HG03442 (cell line): ENCODE data around the gene FAM200C.

Source experiments
- ATAC-seq: cut with Tn5 transposase; IDR thresholded peaks from one replicate; pipeline ENCODE4 v1.9.1; 2021; ENCODE audit warnings: mild to moderate bottlenecking, moderate library complexity; ENCODE audit not compliant: unreplicated experiment

FAM200C gene

GRCh38 chr5:160419458-160420330 is 19.8 kb upstream of the FAM200C start:
- peak; percentile 20 for ATAC-seq

- ATAC-seq = peak; percentile 66
Observed at GRCh38 chr5:160418561-160419457, 19.0 kb upstream of the FAM200C start, which contains the start of gene SLU7. Gene SLU7, minus strand, starts transcription at chr5:160419081. Its CDS starts 3,787 bp downstream, at chr5:160415294.

- ATAC-seq = no peak
Observed at GRCh38 chr5:160398806-160399205, 1.0 kb downstream of the FAM200C start.

GRCh38 chr5:160397492-160397891 is 2.4 kb downstream of the FAM200C start:
- ATAC-seq = no peak

- ATAC-seq = no peak
Observed at GRCh38 chr5:160395111-160395510, 4.7 kb downstream of the FAM200C start.

- ATAC-seq = no peak
Observed at GRCh38 chr5:160390787-160391696, 8.8 kb downstream of the FAM200C start.

- no peak for ATAC-seq
Observed at GRCh38 chr5:160387445-160387844, 12.4 kb downstream of the FAM200C start.

- ATAC-seq = no peak
Observed at GRCh38 chr5:160385496-160385895, 14.4 kb downstream of the FAM200C start.

GRCh38 chr5:160384681-160385080 is 15.2 kb downstream of the FAM200C start:
- no peak for ATAC-seq

- no peak for ATAC-seq
Observed at GRCh38 chr5:160382346-160382745, 17.5 kb downstream of the FAM200C start.

- no peak for ATAC-seq
Observed at GRCh38 chr5:160380041-160380440, 19.8 kb downstream of the FAM200C start.

- ATAC-seq = no peak
Observed at GRCh38 chr5:160379511-160379910, 20.3 kb downstream of the FAM200C start.

- ATAC-seq = no peak
Observed at GRCh38 chr5:160378330-160378729, 21.5 kb downstream of the FAM200C start.

- ATAC-seq = no peak
Observed at GRCh38 chr5:160377651-160378050, 22.2 kb downstream of the FAM200C start.

GRCh38 chr5:160376416-160376815 is 23.4 kb downstream of the FAM200C start:
- no peak for ATAC-seq

GRCh38 chr5:160375701-160376100 is 24.2 kb downstream of the FAM200C start:
- no peak for ATAC-seq

GRCh38 chr5:160375166-160375565 is 24.7 kb downstream of the FAM200C start:
- no peak for ATAC-seq

GRCh38 chr5:160371294-160371693 is 28.6 kb downstream of the FAM200C start:
- no peak for ATAC-seq

GRCh38 chr5:160370713-160371034 is 29.2 kb downstream of the FAM200C start:
- ATAC-seq = no peak

- ATAC-seq = no peak
Observed at GRCh38 chr5:160369990-160370712, 29.7 kb downstream of the FAM200C start, which contains the start of gene C1QTNF2. Gene C1QTNF2, minus strand, starts transcription at chr5:160370626. Its CDS starts 15,615 bp downstream, at chr5:160355011.
